HG02852 (cell line): ENCODE data around the gene C11orf16.
"Not testable (repeated sequence)": the region's sequence is repeated elsewhere in the genome, so short reads cannot be mapped to it uniquely, and the experiment has no call there.

ENCODE experiments used
- ATAC-seq: cut with Tn5 transposase; IDR thresholded peaks from one replicate; pipeline ENCODE4 v1.9.1; 2021; ENCODE audit warnings: mild to moderate bottlenecking, moderate library complexity; ENCODE audit not compliant: unreplicated experiment

C11orf16 gene

GRCh38 chr11:8899119-8899753 lies 33.5 kb downstream of the C11orf16 start:
- no peak for ATAC-seq

GRCh38 chr11:8891185-8891584 lies 41.6 kb downstream of the C11orf16 start:
- not testable (repeated sequence) for ATAC-seq

- no peak for ATAC-seq
These were observed 46.4 kb downstream of the C11orf16 start for GRCh38 chr11:8886322-8886721.

- ATAC-seq, result not testable (repeated sequence)
These were observed 51.2 kb downstream of the C11orf16 start for GRCh38 chr11:8881585-8881984.

- no peak for ATAC-seq
These were observed 54.0 kb downstream of the C11orf16 start for GRCh38 chr11:8878771-8879170.

GRCh38 chr11:8873741-8874405 lies 58.9 kb downstream of the C11orf16 start:
- ATAC-seq, result no peak

GRCh38 chr11:8871962-8872361 lies 60.8 kb downstream of the C11orf16 start:
- no peak for ATAC-seq

GRCh38 chr11:8871171-8871775 lies 61.5 kb downstream of the C11orf16 start:
- ATAC-seq, result no peak

GRCh38 chr11:8870411-8871170 lies 62.2 kb downstream of the C11orf16 start:
- no peak for ATAC-seq
